Endothelial cell of umbilical vein (primary cell): Measurements from ENCODE around the gene TPRX2.

Experiments used
- CTCF ChIP-seq, 2 donors: IDR thresholded peaks; 1 replicate in 1 of 2; 2 replicates in 1 of 2; pipeline ENCODE4 v1.5.1; 2011; ENCODE audit warnings: low read length in 2 of 2, mild to moderate bottlenecking in 2 of 2, moderate library complexity in 2 of 2, control low read depth in 1 of 2, inconsistent platforms in 1 of 2, low read depth in 1 of 2; ENCODE audit not compliant: insufficient read depth in 1 of 2; ENCODE audit errors: extremely low read depth in 1 of 2
- EZH2 ChIP-seq: IDR thresholded peaks from 2 replicates; pipeline ENCODE4 v1.6.1; 2012; ENCODE audit warnings: borderline replicate concordance, low read depth, mild to moderate bottlenecking, moderate library complexity, low read length, inconsistent platforms; ENCODE audit not compliant: severe bottlenecking
- MYC ChIP-seq: IDR thresholded peaks from one replicate; pipeline ENCODE4 v1.6.1; 2011; ENCODE audit warnings: mild to moderate bottlenecking, low read depth, low read length
- POLR2A ChIP-seq: IDR thresholded peaks from 2 replicates; pipeline ENCODE4 v1.6.1; 2012; ENCODE audit warnings: low read depth, mild to moderate bottlenecking, control low read depth, low read length
- POLR2AphosphoS5 ChIP-seq: IDR thresholded peaks from 2 replicates; pipeline ENCODE4 v1.6.1; 2012; ENCODE audit warnings: low read depth, mild to moderate bottlenecking, control low read depth, low read length, moderate library complexity; ENCODE audit not compliant: insufficient read depth

- no peak for TF ChIP-seq POLR2AphosphoS5
- TF ChIP-seq CTCF (IDR thresholded peaks at IDR 0.05; ENCODE audit: extremely low read depth in 1 of 2, insufficient read depth in 1 of 2, low read depth in 1 of 2, low read length in 2 of 2) = no peak
- TF ChIP-seq POLR2A = no peak
- no peak for TF ChIP-seq EZH2
- no peak for TF ChIP-seq MYC
These were observed 19.6 kb upstream of the TPRX2 start for GRCh38 chr19:47839411-47839810.
